Duodenal mucosa (tissue), 2 donors: Measurements from ENCODE around the gene MYL10.

Experiments
- H3K27ac ChIP-seq: one replicate; pipeline ENCODE4 v1.7.0; 2013; ENCODE audit warnings: low read depth, low read length
- H3K27me3 ChIP-seq, 2 donors: one replicate each; pipeline ENCODE4 v1.7.0; 2013; ENCODE audit warnings: low read length in 2 of 2, control low read depth in 1 of 2; ENCODE audit not compliant: insufficient read depth in 2 of 2, control insufficient read depth in 1 of 2
- H3K36me3 ChIP-seq, 2 donors: one replicate each; pipeline ENCODE4 v1.7.0; 2013; ENCODE audit warnings: low read length in 2 of 2, control low read depth in 1 of 2; ENCODE audit not compliant: insufficient read depth in 2 of 2, control insufficient read depth in 1 of 2
- H3K4me1 ChIP-seq, 2 donors: one replicate each; pipeline ENCODE4 v1.7.0; 2013; ENCODE audit warnings: low read length in 2 of 2, control low read depth in 1 of 2; ENCODE audit not compliant: insufficient read depth in 2 of 2, control insufficient read depth in 1 of 2
- H3K4me3 ChIP-seq, 2 donors: one replicate each; pipeline ENCODE4 v1.7.0; 2013; ENCODE audit warnings: low read length in 2 of 2, low read depth in 1 of 2
- H3K9ac ChIP-seq, 2 donors: one replicate each; pipeline ENCODE4 v1.7.0; 2013; ENCODE audit warnings: low read length in 2 of 2, low read depth in 1 of 2
- H3K9me3 ChIP-seq, 2 donors: one replicate each; pipeline ENCODE4 v1.7.0; 2013; ENCODE audit warnings: low read length in 2 of 2, control low read depth in 1 of 2; ENCODE audit not compliant: control insufficient read depth in 1 of 2

MYL10 gene

GRCh38 chr7:101622609-101623173 lies 6.4 kb downstream of the MYL10 start:
- Histone ChIP-seq H3K9ac (no peak overlapping the region), H3K27ac (no peak overlapping the region), H3K4me1 (no peaks in the 10 kb centered on the region), H3K27me3 (peaks cover 0 to 10% of the 10 kb centered on the region in 2 donors), H3K9me3 (no peaks in the 10 kb centered on the region), H3K4me3 (no peak overlapping the region), H3K36me3 (no peaks in the 10 kb centered on the region)

GRCh38 chr7:101620991-101621390 lies 8.1 kb downstream of the MYL10 start:
- Histone ChIP-seq H3K9ac (no peak overlapping the region), H3K27ac (no peak overlapping the region), H3K9me3 (no peaks in the 10 kb centered on the region), H3K36me3 (no peaks in the 10 kb centered on the region), H3K27me3 (peaks cover 0 to 15% of the 10 kb centered on the region in 2 donors), H3K4me3 (no peak overlapping the region), H3K4me1 (no peaks in the 10 kb centered on the region)

- Histone ChIP-seq H3K36me3 (no peaks in the 10 kb centered on the region), H3K4me1 (no peaks in the 10 kb centered on the region), H3K4me3 (no peak overlapping the region), H3K9me3 (no peaks in the 10 kb centered on the region), H3K27me3 (peaks cover 0 to 15% of the 10 kb centered on the region in 2 donors), H3K27ac (no peak overlapping the region), H3K9ac (no peak overlapping the region)
Observed at GRCh38 chr7:101620395-101620794, 8.7 kb downstream of the MYL10 start.

- H3K4me1 ChIP-seq: peaks cover 0 to 4% of the 10 kb centered on the region in 2 donors
- no peak overlapping the region for H3K27ac ChIP-seq
- peaks cover 0 to 5% of the 10 kb centered on the region in 2 donors for H3K27me3 ChIP-seq
- H3K4me3 ChIP-seq: no peak overlapping the region
- H3K36me3 ChIP-seq: no peaks in the 10 kb centered on the region
- H3K9ac ChIP-seq: no peak overlapping the region
- no peaks in the 10 kb centered on the region for H3K9me3 ChIP-seq
Observed at GRCh38 chr7:101618916-101619315, 10.2 kb downstream of the MYL10 start.

- H3K9me3 ChIP-seq: no peaks in the 10 kb centered on the region
- no peak overlapping the region for H3K4me3 ChIP-seq
- no peak overlapping the region for H3K27ac ChIP-seq
- peaks cover 0 to 5% of the 10 kb centered on the region in 2 donors for H3K27me3 ChIP-seq
- H3K4me1 ChIP-seq: peaks cover 0 to 4% of the 10 kb centered on the region in 2 donors
- H3K9ac ChIP-seq: no peak overlapping the region
- H3K36me3 ChIP-seq: no peaks in the 10 kb centered on the region
Observed at GRCh38 chr7:101618207-101618839, 10.8 kb downstream of the MYL10 start.

- Histone ChIP-seq H3K4me3 (no peak overlapping the region), H3K27me3 (peaks cover 0 to 5% of the 10 kb centered on the region in 2 donors), H3K27ac (no peak overlapping the region), H3K9me3 (no peaks in the 10 kb centered on the region), H3K4me1 (peaks cover 0 to 4% of the 10 kb centered on the region in 2 donors), H3K9ac (no peak overlapping the region), H3K36me3 (no peaks in the 10 kb centered on the region)
Observed at GRCh38 chr7:101617451-101618206, 11.5 kb downstream of the MYL10 start.

GRCh38 chr7:101615446-101615845 lies 13.7 kb downstream of the MYL10 start:
- peaks cover 0 to 5% of the 10 kb centered on the region in 2 donors for H3K27me3 ChIP-seq
- no peaks in the 10 kb centered on the region for H3K36me3 ChIP-seq
- no peak overlapping the region for H3K27ac ChIP-seq
- peaks cover 0 to 4% of the 10 kb centered on the region in 2 donors for H3K4me1 ChIP-seq
- H3K4me3 ChIP-seq: no peak overlapping the region
- H3K9ac ChIP-seq: no peak overlapping the region
- no peaks in the 10 kb centered on the region for H3K9me3 ChIP-seq

GRCh38 chr7:101614939-101615302 lies 14.2 kb downstream of the MYL10 start:
- no peak overlapping the region for H3K4me3 ChIP-seq
- no peak overlapping the region for H3K9ac ChIP-seq
- H3K27ac ChIP-seq: no peak overlapping the region
- H3K9me3 ChIP-seq: no peaks in the 10 kb centered on the region
- H3K36me3 ChIP-seq: no peaks in the 10 kb centered on the region
- H3K4me1 ChIP-seq: peaks cover 0 to 4% of the 10 kb centered on the region in 2 donors
- peaks cover 0 to 5% of the 10 kb centered on the region in 2 donors for H3K27me3 ChIP-seq

GRCh38 chr7:101614098-101614938 lies 14.8 kb downstream of the MYL10 start:
- H3K27ac ChIP-seq: no peak overlapping the region
- no peak overlapping the region for H3K4me3 ChIP-seq
- peaks cover 0 to 5% of the 10 kb centered on the region in 2 donors for H3K27me3 ChIP-seq
- H3K9me3 ChIP-seq: no peaks in the 10 kb centered on the region
- no peaks in the 10 kb centered on the region for H3K36me3 ChIP-seq
- peaks cover 0 to 4% of the 10 kb centered on the region in 2 donors for H3K4me1 ChIP-seq
- no peak overlapping the region for H3K9ac ChIP-seq
